BLaER1 treated with 17β-estradiol and CSF1 and Interleukin-3, amounts not matched to agents 10 nM and 100 nM (cell line): Measurements from ENCODE around the gene ADH4.
A peak's percentile ranks its signal among the peaks of the same experiment; 100 is the strongest.
"Not testable (repeated sequence)": the region's sequence is repeated elsewhere in the genome, so short reads cannot be mapped to it uniquely, and the experiment has no call there.

Source experiments
- H3K27ac ChIP-seq, 11 experiments: shearing (Covaris generic); formaldehyde crosslinking; 2 replicates each; pipeline ENCODE4 v1.8.1; 2022
- H3K27me3 ChIP-seq, 11 experiments: shearing (Covaris generic); formaldehyde crosslinking; 2 replicates each; pipeline ENCODE4 v1.8.1; 2022
- H3K36me3 ChIP-seq, 11 experiments: shearing (Covaris generic); formaldehyde crosslinking; 2 replicates each; pipeline ENCODE4 v1.8.1; 2022
- H3K4me1 ChIP-seq, 10 experiments: shearing (Covaris generic); formaldehyde crosslinking; 2 replicates each; pipeline ENCODE4 v1.8.1; 2022
- H3K4me2 ChIP-seq, 11 experiments: shearing (Covaris generic); formaldehyde crosslinking; 2 replicates each; pipeline ENCODE4 v1.8.1; 2022
- H3K4me3 ChIP-seq, 10 experiments: shearing (Covaris generic); formaldehyde crosslinking; 2 replicates each; pipeline ENCODE4 v1.8.1; 2022
- H3K9ac ChIP-seq, 11 experiments: shearing (Covaris generic); formaldehyde crosslinking; 2 replicates each; pipeline ENCODE4 v1.8.1; 2022
- H3K9me3 ChIP-seq, 11 experiments: shearing (Covaris generic); formaldehyde crosslinking; replicated peaks in 1 of 11; 2 replicates each; pipeline ENCODE4 v1.8.1; 2022
- H4K20me1 ChIP-seq, 11 experiments: shearing (Covaris generic); formaldehyde crosslinking; 2 replicates each; pipeline ENCODE4 v1.8.1; 2022
- Cebpa-rat ChIP-seq, 11 experiments: shearing (Covaris generic); IDR thresholded peaks; 2 replicates each; pipeline ENCODE4 v1.8.1; 2022

Gene ADH4

GRCh38 chr4:99144070-99144469 lies at the start of gene ADH4:
TSS of gene ADH4 (minus strand) at chr4:99144297. CDS start at chr4:99144222, 75 bp downstream.
- no peaks in the 10 kb centered on the region for H4K20me1 ChIP-seq
- H3K4me3 ChIP-seq = no peak within 1 kb of the TSS
- H3K9me3 ChIP-seq = no peaks in the 10 kb centered on the region
- H3K27me3 ChIP-seq = no peaks in the 10 kb centered on the region
- no peaks in the 10 kb centered on the region for H3K4me1 ChIP-seq
- H3K4me2 ChIP-seq = no peak within 1 kb of the TSS
- no peak for TF ChIP-seq Cebpa-rat (IDR thresholded peaks at IDR 0.05)
- no peak within 1 kb of the TSS for H3K27ac ChIP-seq
- H3K36me3 ChIP-seq = no peaks in the 10 kb centered on the region
- no peak within 1 kb of the TSS for H3K9ac ChIP-seq

- Histone ChIP-seq H4K20me1 (no peaks in the 10 kb centered on the region), H3K4me1 (no peaks in the 10 kb centered on the region), H3K4me3 (no peak overlapping the region), H3K27ac (no peak overlapping the region), H3K9me3 (peaks cover 28 to 61% (median 47%) of the 10 kb centered on the region in 11 experiments; a peak in 21 of 22 replicates), H3K27me3 (no peaks in the 10 kb centered on the region), H3K9ac (no peak overlapping the region), H3K36me3 (no peaks in the 10 kb centered on the region), H3K4me2 (no peak overlapping the region)
- no peak for TF ChIP-seq Cebpa-rat (IDR thresholded peaks at IDR 0.05)
Measured at GRCh38 chr4:99190336-99190735, 46.2 kb upstream of the ADH4 start.

GRCh38 chr4:99189900-99190299 lies 45.8 kb upstream of the ADH4 start:
- not testable (repeated sequence) for H3K4me1 ChIP-seq, H3K4me2 ChIP-seq, H4K20me1 ChIP-seq, H3K9ac ChIP-seq, H3K27ac ChIP-seq, H3K27me3 ChIP-seq, H3K4me3 ChIP-seq, H3K36me3 ChIP-seq
- peak in 2 of 11 experiments; percentile 22 to 48; a peak in 1 of 22 replicates for TF ChIP-seq Cebpa-rat (IDR thresholded peaks at IDR 0.05)
- peaks cover 29 to 63% (median 51%) of the 10 kb centered on the region in 11 experiments; a peak in 21 of 22 replicates for H3K9me3 ChIP-seq

GRCh38 chr4:99186029-99186428 lies 41.9 kb upstream of the ADH4 start:
- Histone ChIP-seq H3K4me1 (no peaks in the 10 kb centered on the region), H3K27me3 (no peaks in the 10 kb centered on the region), H3K27ac (no peak overlapping the region), H3K9me3 (peaks cover 30 to 49% (median 41%) of the 10 kb centered on the region in 11 experiments; a peak in 21 of 22 replicates), H3K36me3 (no peaks in the 10 kb centered on the region), H3K4me3 (no peak overlapping the region), H3K4me2 (no peak overlapping the region), H3K9ac (no peak overlapping the region), H4K20me1 (no peaks in the 10 kb centered on the region)
- TF ChIP-seq Cebpa-rat (IDR thresholded peaks at IDR 0.05) = no peak

- no peak for TF ChIP-seq Cebpa-rat (IDR thresholded peaks at IDR 0.05)
- H3K27ac ChIP-seq = no peak overlapping the region
- H3K9ac ChIP-seq = no peak overlapping the region
- H3K27me3 ChIP-seq = no peaks in the 10 kb centered on the region
- H3K4me3 ChIP-seq = no peak overlapping the region
- H3K4me2 ChIP-seq = no peak overlapping the region
- peaks cover 30 to 45% (median 36%) of the 10 kb centered on the region in 11 experiments; a peak in 21 of 22 replicates for H3K9me3 ChIP-seq
- H4K20me1 ChIP-seq = no peaks in the 10 kb centered on the region
- no peaks in the 10 kb centered on the region for H3K36me3 ChIP-seq
- H3K4me1 ChIP-seq = no peaks in the 10 kb centered on the region
Measured at GRCh38 chr4:99185581-99185980, 41.5 kb upstream of the ADH4 start.

- no peak overlapping the region for H3K4me2 ChIP-seq
- H3K36me3 ChIP-seq = no peaks in the 10 kb centered on the region
- no peak overlapping the region for H3K27ac ChIP-seq
- H3K9ac ChIP-seq = no peak overlapping the region
- no peaks in the 10 kb centered on the region for H3K4me1 ChIP-seq
- no peaks in the 10 kb centered on the region for H3K27me3 ChIP-seq
- H3K4me3 ChIP-seq = no peak overlapping the region
- H3K9me3 ChIP-seq = peaks cover 5 to 26% (median 13%) of the 10 kb centered on the region in 11 experiments; a peak in 19 of 22 replicates
- H4K20me1 ChIP-seq = no peaks in the 10 kb centered on the region
- TF ChIP-seq Cebpa-rat (IDR thresholded peaks at IDR 0.05) = no peak
Measured at GRCh38 chr4:99180382-99181070, 36.4 kb upstream of the ADH4 start.

- Histone ChIP-seq H3K27ac (no peak overlapping the region), H3K9ac (no peak overlapping the region), H3K36me3 (no peaks in the 10 kb centered on the region), H3K9me3 (peaks cover 0 to 17% (median 8%) of the 10 kb centered on the region in 11 experiments; a peak in 8 of 22 replicates), H3K4me3 (no peak overlapping the region), H3K27me3 (no peaks in the 10 kb centered on the region), H3K4me2 (no peak overlapping the region), H4K20me1 (no peaks in the 10 kb centered on the region), H3K4me1 (no peaks in the 10 kb centered on the region)
- TF ChIP-seq Cebpa-rat (IDR thresholded peaks at IDR 0.05) = no peak
Measured at GRCh38 chr4:99179626-99180025, 35.5 kb upstream of the ADH4 start.

- TF ChIP-seq Cebpa-rat (IDR thresholded peaks at IDR 0.05) = no peak
- no peak overlapping the region for H3K27ac ChIP-seq
Measured at GRCh38 chr4:99179178-99179577, 35.1 kb upstream of the ADH4 start.

GRCh38 chr4:99166544-99166943 lies 22.4 kb upstream of the ADH4 start:
- 0 out of 22 replicates have a peak, but pooled peaks cover 0 to 3% (median 0%) of the 10 kb centered on the region in 11 experiments for H3K9me3 ChIP-seq
- no peaks in the 10 kb centered on the region for H4K20me1 ChIP-seq
- no peak overlapping the region for H3K9ac ChIP-seq
- no peak for TF ChIP-seq Cebpa-rat (IDR thresholded peaks at IDR 0.05)
- no peaks in the 10 kb centered on the region for H3K27me3 ChIP-seq
- no peak overlapping the region for H3K27ac ChIP-seq
- no peaks in the 10 kb centered on the region for H3K4me1 ChIP-seq
- H3K4me3 ChIP-seq = no peak overlapping the region
- no peak overlapping the region for H3K4me2 ChIP-seq
- H3K36me3 ChIP-seq = no peaks in the 10 kb centered on the region

More at GRCh38 chr4:99179178-99179577, 35.1 kb upstream of the ADH4 start:
- H3K9me3 ChIP-seq = peaks cover 0 to 13% (median 5%) of the 10 kb centered on the region in 11 experiments; a peak in 7 of 22 replicates
- H4K20me1 ChIP-seq = no peaks in the 10 kb centered on the region
- no peak overlapping the region for H3K4me2 ChIP-seq
- no peaks in the 10 kb centered on the region for H3K4me1 ChIP-seq
- no peaks in the 10 kb centered on the region for H3K36me3 ChIP-seq
- H3K9ac ChIP-seq = no peak overlapping the region
- no peaks in the 10 kb centered on the region for H3K27me3 ChIP-seq
- H3K4me3 ChIP-seq = no peak overlapping the region

GRCh38 chr4:99165978-99166377 lies 21.9 kb upstream of the ADH4 start:
- no peak for TF ChIP-seq Cebpa-rat (IDR thresholded peaks at IDR 0.05)
- Histone ChIP-seq H3K4me3 (no peak overlapping the region), H3K4me2 (no peak overlapping the region), H3K9me3 (0 out of 22 replicates have a peak, but pooled peaks cover 0 to 3% (median 0%) of the 10 kb centered on the region in 11 experiments), H3K27me3 (no peaks in the 10 kb centered on the region), H3K9ac (no peak overlapping the region), H4K20me1 (no peaks in the 10 kb centered on the region), H3K36me3 (no peaks in the 10 kb centered on the region), H3K27ac (no peak overlapping the region), H3K4me1 (no peaks in the 10 kb centered on the region)
